K562 (cell line): ENCODE results near the gene BLOC1S3. TPM values are rescaled to one million over a fixed set of nuclear protein-coding genes. Genes with fewer than 3 reads are reported as not detected.
A peak's percentile ranks its signal among the peaks of the same experiment; 100 is the strongest.

Source experiments
- ATAC-seq: fragments of 200-7000 bp; cut with Tn5 transposase; 3 replicates; pipeline ENCODE4 v1.9.1; 2020; ENCODE audit warnings: moderate library complexity
- BruUV-seq: library from RNA; stranded (reverse); fragments of 400-500 nt; replicated peaks from 2 replicates; lab custom pipeline; 2021; lab: Mats Ljungman, UMichigan
- CTCF ChIA-PET: fragments of 300-600 bp; formaldehyde crosslinking; extraction: SDS; loops from one replicate; lab custom pipeline; 2021; ENCODE audit warnings: low intra/inter-chr PET ratio; lab: Yijun Ruan, JAX
- POLR2A ChIA-PET: fragments of 300-600, 350-650 bp; sonication (Branson Sonifier 250); formaldehyde crosslinking; extraction: SDS; loops from one replicate; lab custom pipeline; 2021; ENCODE audit warnings: antibody characterized with exemption, inconsistent platforms; lab: Yijun Ruan, JAX
- DNase-seq, 4 experiments: peaks; one replicate each; pipeline versions ENCODE4 v3.0.0 to v3.0.0-alpha.2; 2011 to 2018; ENCODE audit warnings: low spot score in 3 of 4, mixed read lengths in 3 of 4; ENCODE audit errors: extremely low read depth in 1 of 4
- FAIRE-seq: peaks from 2 replicates; lab custom pipeline; 2011; peaks lifted over from hg19 to GRCh38; lab: Jason Lieb, UNC
- H2AFZ ChIP-seq: 2 replicates; pipeline ENCODE4 v1.6.0; 2011; ENCODE audit warnings: low read depth, low read length, control low read depth, inconsistent platforms
- H3K27ac ChIP-seq: fragments of 200-600 bp; 3 replicates; pipeline ENCODE4 v1.8.0; 2011; ENCODE audit warnings: low read depth, mild to moderate bottlenecking, control low read depth, inconsistent platforms, low read length, moderate library complexity, mixed read lengths; ENCODE audit errors: extremely low read depth
- H3K27me3 ChIP-seq, 2 experiments: fragments of 300-600 bp in 1 of 2; 2 replicates in 1 of 2; 3 replicates in 1 of 2; pipeline versions ENCODE4 v1.6.0 to v1.8.0; 2011; ENCODE audit warnings: inconsistent platforms in 2 of 2, low read length in 2 of 2, mild to moderate bottlenecking in 1 of 2, mixed read lengths in 1 of 2, moderate library complexity in 1 of 2; ENCODE audit not compliant: control insufficient read depth in 2 of 2, insufficient read depth in 2 of 2
- H3K36me3 ChIP-seq: fragments of 300-600 bp; 3 replicates; pipeline ENCODE4 v1.8.0; 2011; ENCODE audit warnings: mild to moderate bottlenecking, low read length, inconsistent platforms; ENCODE audit not compliant: control insufficient read depth, insufficient read depth
- H3K4me1 ChIP-seq, 2 experiments: fragments of 200-600 bp in 1 of 2; replicated peaks in 1 of 2; 2 replicates in 1 of 2; 3 replicates in 1 of 2; pipeline versions ENCODE4 v1.5.1 to v1.8.0; 2011; ENCODE audit warnings: inconsistent platforms in 2 of 2, low read length in 2 of 2, mild to moderate bottlenecking in 1 of 2, mixed read lengths in 1 of 2, moderate library complexity in 1 of 2; ENCODE audit not compliant: control insufficient read depth in 2 of 2, insufficient read depth in 2 of 2
- H3K4me2 ChIP-seq: 2 replicates; pipeline ENCODE4 v1.6.1; 2011; ENCODE audit warnings: low read length, control low read depth, inconsistent platforms, mixed read lengths; ENCODE audit not compliant: insufficient read depth
- H3K4me3 ChIP-seq: fragments of 200-600 bp; sonication (generic), shearing (Covaris generic); 2 replicates; pipeline ENCODE4 v1.5.1; 2016; ENCODE audit warnings: control low read depth, inconsistent platforms
- H3K79me2 ChIP-seq: fragments of 200-600 bp; 3 replicates; pipeline ENCODE4 v1.8.0; 2011; ENCODE audit warnings: low read length, inconsistent platforms; ENCODE audit not compliant: control insufficient read depth, insufficient read depth
- H3K9ac ChIP-seq, 2 experiments: 2 replicates each; pipeline versions ENCODE4 v1.6.0 to v1.6.1; 2011; ENCODE audit warnings: low read depth in 2 of 2, low read length in 2 of 2, control low read depth in 1 of 2, inconsistent platforms in 1 of 2, mild to moderate bottlenecking in 1 of 2, mixed read lengths in 1 of 2; ENCODE audit not compliant: insufficient read depth in 1 of 2
- H3K9me1 ChIP-seq: one replicate; pipeline ENCODE4 v1.6.0; 2011; ENCODE audit warnings: inconsistent platforms, mild to moderate bottlenecking, low read length, moderate library complexity; ENCODE audit not compliant: control insufficient read depth, insufficient read depth
- H3K9me3 ChIP-seq: replicated peaks from 2 replicates; pipeline ENCODE4 v1.5.1; 2011; ENCODE audit warnings: low read depth, low read length, inconsistent platforms; ENCODE audit not compliant: control insufficient read depth, insufficient read depth
- H4K20me1 ChIP-seq: replicated peaks from 2 replicates; pipeline ENCODE4 v1.6.1; 2011; ENCODE audit warnings: low read length, inconsistent platforms, mixed read lengths; ENCODE audit not compliant: control insufficient read depth, insufficient read depth
- FOXO4 ChIP-seq: fragments of 450-650 bp; formaldehyde crosslinking; IDR thresholded peaks from 2 replicates; pipeline ENCODE4 v1.4.0; 2020; ENCODE audit warnings: mild to moderate bottlenecking, moderate library complexity
- HMG20A ChIP-seq: fragments of 450-650 bp; formaldehyde crosslinking; conservative IDR thresholded peaks from 2 replicates; pipeline ENCODE4 v1.4.0; 2020; ENCODE audit warnings: mild to moderate bottlenecking, mixed read lengths
- NR2F6 ChIP-seq: fragments of 450-650 bp; formaldehyde crosslinking; IDR thresholded peaks from 2 replicates; pipeline ENCODE4 v1.4.0; 2020; ENCODE audit warnings: mild to moderate bottlenecking
- SPI1 ChIP-seq: IDR thresholded peaks from 2 replicates; pipeline ENCODE4 v1.6.1; 2011; ENCODE audit warnings: low read depth, low read length, control low read depth, borderline replicate concordance
- XRCC5 ChIP-seq: fragments of 200-400 bp; formaldehyde crosslinking; IDR thresholded peaks from 2 replicates; pipeline ENCODE4 v1.6.1; 2017; ENCODE audit warnings: low read depth, mild to moderate bottlenecking, low read length
- WGBS: fragments of 100-300 bp; shearing (Covaris generic); methylation state at CpG from one replicate; pipeline ENCODE4 v1.1.6; 2016; ENCODE audit warnings: low coverage, mixed read lengths; ENCODE audit not compliant: insufficient coverage; ENCODE audit errors: missing lambda C conversion rate; 5-methylcytosine and 5-hydroxymethylcytosine counted together
- in situ Hi-C: fragments of 300-500 bp; cut with MboI; formaldehyde crosslinking; loops from 4 replicates; pipeline ENCODE4 v1.15.0; 2018; ENCODE audit warnings: inconsistent platforms, mixed read lengths
- intact Hi-C: fragments of 100-400 bp; cut with micrococcal nuclease; formaldehyde crosslinking; loops from 2 replicates; pipeline ENCODE4 v1.14.2; 2022
- polyA plus RNA-seq, 8 experiments: library from polyadenylated mRNA; depleted of rRNA in 4 of 8; stranded (reverse) in 5 of 8; unstranded in 3 of 8; fragments of >200 nt; fragmentation: Nextera tagmentation in 2 of 8; fragmentation: Illumina TruSeq in 1 of 8; extraction: Ambion mirVana in 2 of 8; extraction: Trizol in 1 of 8; gene quantifications; 2 replicates each; pipeline versions ENCODE4 v1.2.1 to v1.2.3, GENCODE V29; 2011 to 2014; ENCODE audit warnings: inconsistent platforms in 1 of 8, missing spikeins in 1 of 8
- total RNA-seq, 7 experiments: library from RNA; depleted of rRNA in 6 of 7; stranded (reverse); fragments of >200 nt in 6 of 7; fragmentation: Illumina TruSeq in 2 of 7; extraction: Trizol in 2 of 7; gene quantifications; 2 replicates each; pipeline versions ENCODE4 v1.2.1 to v1.2.3, GENCODE V29; 2011 to 2021; ENCODE audit warnings: low replicate concordance in 1 of 7
- TF ChIP-seq, protein P1 (sequence below): sonication (generic); formaldehyde crosslinking; IDR thresholded peaks from 2 replicates; pipeline ENCODE4 v1.8.1; 2023; ENCODE audit warnings: mild to moderate bottlenecking, missing genetic modification reagents

The BLOC1S3 gene
- total and polyA plus RNA-seq, 9 of the 15 experiments (the other 6 are each of a cell fraction or from before 2014, with no cell fraction given): 3.9 to 20.2 (median 10.4) TPM

DNA sequence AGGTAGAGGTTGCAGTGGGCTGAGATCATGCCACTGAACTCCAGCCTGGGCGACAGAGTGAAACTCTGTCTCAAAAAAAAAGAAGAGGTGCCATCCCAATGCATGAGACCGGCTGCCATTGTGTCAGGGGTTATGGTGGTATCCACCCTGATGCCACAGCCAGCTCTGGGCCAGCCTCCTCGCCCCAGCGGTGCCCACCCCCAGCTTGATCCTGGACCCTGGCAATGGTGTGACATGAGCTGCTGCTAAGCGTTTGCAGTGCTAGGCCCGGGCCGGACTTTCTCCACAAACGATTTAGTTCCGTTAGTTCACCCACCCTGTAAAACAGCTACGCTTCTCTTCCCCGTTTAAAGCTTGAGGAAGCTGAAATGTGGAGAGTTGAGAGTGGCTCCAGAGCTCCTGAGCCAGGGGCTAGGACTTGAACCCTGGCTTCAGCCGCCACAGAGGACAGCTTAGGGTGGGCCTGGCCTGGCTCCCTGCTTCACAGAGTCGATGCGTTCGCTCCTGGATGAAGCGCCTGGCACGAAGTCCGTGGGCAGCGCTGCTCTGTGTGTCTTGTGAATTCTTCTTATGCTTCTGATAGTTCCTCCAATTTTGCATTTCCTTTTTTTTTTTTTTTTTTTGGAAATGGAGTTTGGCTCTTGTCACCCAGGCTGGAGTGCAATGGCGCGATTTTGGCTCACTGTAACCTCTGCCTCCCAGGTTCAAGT lies 43.3 kb upstream of the BLOC1S3 start:
- DNase-seq (no peak), FAIRE-seq (no peak)
- Histone ChIP-seq H4K20me1 (peaks cover 16% of the 10 kb centered on the region), H3K4me1 (peaks cover 0 to 37% of the 10 kb centered on the region in 2 experiments; a peak in 3 of 5 replicates)
- no TSS peak for BruUV-seq
- TF ChIP-seq XRCC5: no peak
- TF ChIP-seq, all 486 proteins: peak for 0
- Histone ChIP-seq H3K27me3 (no peaks in the 10 kb centered on the region), H3K4me2 (no peak overlapping the region), H3K9me1 (no peaks in the 10 kb centered on the region), H3K27ac (no peak overlapping the region), H3K4me3 (no peak overlapping the region), H3K36me3 (peaks cover 15% of the 10 kb centered on the region; the same call in 1 of the 3 replicates), H3K9me3 (no peaks in the 10 kb centered on the region), H2AFZ (no peak overlapping the region), H3K9ac (peak overlapping the region in 1 of 2 experiments; percentile 51; a peak in 1 of 4 replicates), H3K79me2 (peaks cover 19% of the 10 kb centered on the region)
- ChIA-PET POLR2A (interaction anchor here (0.5 to 1.0 kb wide), 4 partner anchors 9 to 202 kb away, joined by 3 to 4 read pairs (median 4); no protein-coding TSS in a partner anchor), CTCF (no interaction called here)
- in situ Hi-C loops: no loop called here
- no peak for ATAC-seq
- WGBS: 96% methylated on average over 18 of the region's 21 CpGs
- intact Hi-C loops: no loop called here

DNA sequence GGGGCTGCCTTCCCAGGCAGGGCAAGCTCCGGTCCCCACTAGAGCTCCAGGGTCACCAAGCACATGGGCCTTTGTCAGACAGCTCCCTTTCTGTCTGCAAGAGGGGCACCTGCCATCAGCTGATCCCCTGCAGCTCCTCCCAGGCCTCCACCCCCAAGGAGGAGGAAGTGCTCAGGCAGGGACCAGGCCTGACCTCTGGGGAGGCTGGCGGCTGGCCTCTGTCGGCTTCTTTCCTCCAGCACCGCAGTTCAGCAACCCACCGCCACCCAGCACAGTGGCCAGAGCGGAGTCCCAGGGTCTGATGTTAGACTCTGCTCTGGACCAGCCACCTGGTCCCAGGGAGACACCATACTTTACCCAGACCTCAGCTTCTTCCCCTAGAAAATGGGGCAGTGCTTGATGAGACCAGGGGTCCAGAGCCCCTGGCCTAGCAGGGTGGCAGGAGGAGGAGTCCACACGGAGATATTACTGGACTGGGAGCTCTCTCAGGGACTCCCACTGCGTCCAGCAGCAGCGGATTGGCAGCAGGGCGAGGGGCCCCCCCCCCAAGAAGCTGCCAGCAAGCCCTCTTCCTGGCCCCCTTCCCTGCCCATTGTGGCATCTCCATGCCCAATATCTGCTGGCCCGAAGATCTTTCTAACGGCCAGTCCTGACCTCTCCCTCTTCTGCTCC lies 41.9 kb upstream of the BLOC1S3 start:
- TF ChIP-seq HMG20A (CRISPR knock-in tag) (no peak), SPI1 (peak; percentile 52; the same call in 1 of the 2 replicates), NR2F6 (CRISPR knock-in tag) (no peak), FOXO4 (CRISPR knock-in tag) (no peak)
- TF ChIP-seq, protein P1, sequence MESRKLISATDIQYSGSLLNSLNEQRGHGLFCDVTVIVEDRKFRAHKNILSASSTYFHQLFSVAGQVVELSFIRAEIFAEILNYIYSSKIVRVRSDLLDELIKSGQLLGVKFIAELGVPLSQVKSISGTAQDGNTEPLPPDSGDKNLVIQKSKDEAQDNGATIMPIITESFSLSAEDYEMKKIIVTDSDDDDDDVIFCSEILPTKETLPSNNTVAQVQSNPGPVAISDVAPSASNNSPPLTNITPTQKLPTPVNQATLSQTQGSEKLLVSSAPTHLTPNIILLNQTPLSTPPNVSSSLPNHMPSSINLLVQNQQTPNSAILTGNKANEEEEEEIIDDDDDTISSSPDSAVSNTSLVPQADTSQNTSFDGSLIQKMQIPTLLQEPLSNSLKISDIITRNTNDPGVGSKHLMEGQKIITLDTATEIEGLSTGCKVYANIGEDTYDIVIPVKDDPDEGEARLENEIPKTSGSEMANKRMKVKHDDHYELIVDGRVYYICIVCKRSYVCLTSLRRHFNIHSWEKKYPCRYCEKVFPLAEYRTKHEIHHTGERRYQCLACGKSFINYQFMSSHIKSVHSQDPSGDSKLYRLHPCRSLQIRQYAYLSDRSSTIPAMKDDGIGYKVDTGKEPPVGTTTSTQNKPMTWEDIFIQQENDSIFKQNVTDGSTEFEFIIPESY (CRISPR knock-in tag): peak; percentile 97
- ChIA-PET POLR2A (no interaction called here), CTCF (no interaction called here)
- Histone ChIP-seq H3K27me3 (no peaks in the 10 kb centered on the region), H3K9ac (peak overlapping the region in 1 of 2 experiments; percentile 85; a peak in 2 of 4 replicates), H3K27ac (no peak overlapping the region), H4K20me1 (peaks cover 10% of the 10 kb centered on the region), H2AFZ (no peak overlapping the region), H3K4me3 (no peak overlapping the region), H3K4me1 (peaks cover 0 to 37% of the 10 kb centered on the region in 2 experiments; a peak in 3 of 5 replicates), H3K9me3 (no peaks in the 10 kb centered on the region), H3K36me3 (peaks cover 28% of the 10 kb centered on the region; the same call in 1 of the 3 replicates), H3K79me2 (peaks cover 19% of the 10 kb centered on the region), H3K9me1 (no peaks in the 10 kb centered on the region), H3K4me2 (no peak overlapping the region)
- DNase-seq: no peak
- 80% methylated on average over 8 of the region's 12 CpGs for WGBS
- BruUV-seq: no TSS peak
- FAIRE-seq: no peak
- ATAC-seq: peak; percentile 63
- in situ Hi-C loops: no loop called here
- intact Hi-C loops: no loop called here
